Measurements from ENCODE around the gene GPR142.

- TF ChIP-seq CTCF (IDR thresholded peaks at IDR 0.05): no peak
- TF ChIP-seq POLR2AphosphoS5 (IDR thresholded peaks at IDR 0.05; ENCODE audit: low read depth, low read length): no peak
- no peak for TF ChIP-seq MEF2A (IDR thresholded peaks at IDR 0.05; ENCODE audit: borderline replicate concordance, low read depth)
- no peak for TF ChIP-seq RAD21 (IDR thresholded peaks at IDR 0.05; ENCODE audit: low read length)
- no peak for TF ChIP-seq RFX5 (IDR thresholded peaks at IDR 0.05; ENCODE audit: low read length)
Measured at GRCh38 chr17:74335529-74336062, 31.7 kb upstream of the GPR142 start.

Data from SK-N-SH (cell line).